HEK293 (cell line): Measurements from ENCODE around the gene ZFP36L1.
A peak's percentile ranks its signal among the peaks of the same experiment; 100 is the strongest.

ENCODE experiments used
- CTCF ChIA-PET: fragments of 350-600 bp; formaldehyde crosslinking; extraction: SDS; loops from one replicate; lab custom pipeline; 2021; ENCODE audit warnings: antibody characterized with exemption; lab: Yijun Ruan, JAX
- POLR2A ChIA-PET: fragments of 300-600 bp; formaldehyde crosslinking; extraction: SDS; loops from one replicate; lab custom pipeline; 2020; ENCODE audit warnings: antibody characterized with exemption, inconsistent platforms; lab: Yijun Ruan, JAX
- H3K27ac ChIP-seq: fragments of 200-500 bp; sonication (Bioruptor generic); 2 replicates; pipeline ENCODE4 v1.5.1; 2014; ENCODE audit warnings: low read depth, low read length, control low read depth, inconsistent platforms; ENCODE audit errors: extremely low read depth
- H3K36me3 ChIP-seq, 2 experiments: fragments of 200-500 bp in 1 of 2; sonication (Bioruptor generic) in 1 of 2; 1 replicate in 1 of 2; 2 replicates in 1 of 2; pipeline ENCODE4 v1.5.1; 2014 to 2017; ENCODE audit warnings: inconsistent platforms in 2 of 2, low read length in 2 of 2; ENCODE audit not compliant: control insufficient read depth in 2 of 2, insufficient read depth in 1 of 2
- H3K4me1 ChIP-seq: fragments of 200-500 bp; sonication (Bioruptor generic); 2 replicates; pipeline ENCODE4 v1.5.1; 2014; ENCODE audit warnings: mild to moderate bottlenecking, low read length, inconsistent platforms; ENCODE audit not compliant: control insufficient read depth, insufficient read depth
- H3K4me3 ChIP-seq: 2 replicates; pipeline ENCODE4 v1.5.1; 2011; ENCODE audit warnings: low read depth, mild to moderate bottlenecking, control low read depth, low read length, moderate library complexity
- H3K9me3 ChIP-seq: fragments of 200-500 bp; sonication (Bioruptor generic); 2 replicates; pipeline ENCODE4 v1.5.1; 2014; ENCODE audit warnings: low read depth, low read length, inconsistent platforms; ENCODE audit not compliant: control insufficient read depth, insufficient read depth
- BCL11A ChIP-seq: fragments of 450-650 bp; formaldehyde crosslinking; IDR thresholded peaks from 2 replicates; pipeline ENCODE4 v1.5.1; 2016; ENCODE audit warnings: low read depth, missing biosample characterization, missing genetic modification characterization
- EGR2 ChIP-seq: fragments of 450-650 bp; formaldehyde crosslinking; IDR thresholded peaks from 2 replicates; pipeline ENCODE4 v1.5.1; 2016; ENCODE audit warnings: low read depth, missing biosample characterization, missing genetic modification characterization
- GLIS1 ChIP-seq: fragments of 450-650 bp; formaldehyde crosslinking; IDR thresholded peaks from 2 replicates; pipeline ENCODE4 v1.5.1; 2016; ENCODE audit warnings: missing biosample characterization, missing genetic modification characterization
- GLIS2 ChIP-seq: fragments of 450-650 bp; formaldehyde crosslinking; IDR thresholded peaks from 2 replicates; pipeline ENCODE4 v1.5.1; 2016; ENCODE audit warnings: missing biosample characterization, missing genetic modification characterization
- TRIM28 ChIP-seq: IDR thresholded peaks from 2 replicates; pipeline ENCODE4 v1.6.1; 2011; ENCODE audit warnings: low read length, control low read depth, borderline replicate concordance
- YY1 ChIP-seq: fragments of 450-650 bp; formaldehyde crosslinking; IDR thresholded peaks from 2 replicates; pipeline ENCODE4 v1.5.1; 2018; ENCODE audit warnings: missing biosample characterization, missing genetic modification characterization
- ZNF132 ChIP-seq: fragments of 450-650 bp; formaldehyde crosslinking; IDR thresholded peaks from 2 replicates; pipeline ENCODE4 v1.5.1; 2017; ENCODE audit warnings: missing biosample characterization, missing genetic modification characterization, borderline replicate concordance
- ZNF157 ChIP-seq: fragments of 450-650 bp; formaldehyde crosslinking; IDR thresholded peaks from 2 replicates; pipeline ENCODE4 v1.5.1; 2016; ENCODE audit warnings: missing biosample characterization, missing genetic modification characterization
- ZNF335 ChIP-seq: fragments of 450-650 bp; formaldehyde crosslinking; conservative IDR thresholded peaks from 2 replicates; pipeline ENCODE4 v1.5.1; 2016; ENCODE audit warnings: missing biosample characterization, missing genetic modification characterization
- ZNF341 ChIP-seq: fragments of 450-650 bp; formaldehyde crosslinking; IDR thresholded peaks from 2 replicates; pipeline ENCODE4; 2016; ENCODE audit warnings: low read depth, missing biosample characterization, missing genetic modification characterization
- ZNF416 ChIP-seq: fragments of 450-650 bp; formaldehyde crosslinking; IDR thresholded peaks from 2 replicates; pipeline ENCODE4 v1.5.1; 2016; ENCODE audit warnings: missing biosample characterization, missing genetic modification characterization
- ZNF473 ChIP-seq: fragments of 450-650 bp; formaldehyde crosslinking; IDR thresholded peaks from 2 replicates; pipeline ENCODE4 v1.5.1; 2017; ENCODE audit warnings: missing biosample characterization, missing genetic modification characterization
- ZNF529 ChIP-seq: fragments of 450-650 bp; formaldehyde crosslinking; IDR thresholded peaks from 2 replicates; pipeline ENCODE4 v1.5.1; 2017; ENCODE audit warnings: missing genetic modification characterization, missing biosample characterization; ENCODE audit not compliant: insufficient replicate concordance
- ZNF571 ChIP-seq: fragments of 450-650 bp; formaldehyde crosslinking; IDR thresholded peaks from 2 replicates; pipeline ENCODE4 v1.5.0; 2017; ENCODE audit warnings: missing biosample characterization, missing genetic modification characterization
- ZNF585B ChIP-seq: fragments of 450-650 bp; formaldehyde crosslinking; IDR thresholded peaks from 2 replicates; pipeline ENCODE4 v1.5.1; 2016; ENCODE audit warnings: missing biosample characterization, missing genetic modification characterization
- ZNF664 ChIP-seq: fragments of 450-650 bp; formaldehyde crosslinking; IDR thresholded peaks from 2 replicates; pipeline ENCODE4 v1.5.1; 2016; ENCODE audit warnings: missing biosample characterization, missing genetic modification characterization
- ZNF692 ChIP-seq: fragments of 450-650 bp; formaldehyde crosslinking; IDR thresholded peaks from 2 replicates; pipeline ENCODE4 v1.5.1; 2016; ENCODE audit warnings: missing biosample characterization, missing genetic modification characterization
- ZSCAN23 ChIP-seq: fragments of 450-650 bp; formaldehyde crosslinking; IDR thresholded peaks from 2 replicates; pipeline ENCODE4 v1.5.1; 2016; ENCODE audit warnings: missing biosample characterization, missing genetic modification characterization
- ZSCAN4 ChIP-seq: fragments of 450-650 bp; formaldehyde crosslinking; IDR thresholded peaks from 2 replicates; pipeline ENCODE4 v1.5.1; 2017; ENCODE audit warnings: missing biosample characterization, missing genetic modification characterization
- ZXDB ChIP-seq: fragments of 450-650 bp; formaldehyde crosslinking; IDR thresholded peaks from 2 replicates; pipeline ENCODE4 v1.5.1; 2016; ENCODE audit warnings: missing biosample characterization, missing genetic modification characterization
- TF ChIP-seq, protein P1 (sequence below): fragments of 450-650 bp; formaldehyde crosslinking; IDR thresholded peaks from 2 replicates; pipeline ENCODE4 v1.5.1; 2016; ENCODE audit warnings: missing biosample characterization, missing genetic modification characterization
- TF ChIP-seq, protein P2 (sequence below): fragments of 450-650 bp; formaldehyde crosslinking; IDR thresholded peaks from 2 replicates; pipeline ENCODE4 v1.5.1; 2016; ENCODE audit warnings: missing biosample characterization, missing genetic modification characterization
- TF ChIP-seq, protein P3 (sequence below): fragments of 450-650 bp; formaldehyde crosslinking; IDR thresholded peaks from 2 replicates; pipeline ENCODE4 v1.5.1; 2016; ENCODE audit warnings: missing biosample characterization, missing genetic modification characterization

Gene ZFP36L1

GRCh38 chr14:68807148-68807600, 14.3 kb upstream of the ZFP36L1 start (continued):
- TF ChIP-seq ZNF335 (tag by site-specific recombination) (0 out of 2 replicates have a peak, but pooled peaks have one; percentile 35), ZNF664 (no peak), BCL11A (tag by site-specific recombination) (no peak), GLIS1 (tag by site-specific recombination) (peak; percentile 57), ZNF585B (tag by site-specific recombination) (no peak), ZSCAN23 (tag by site-specific recombination) (no peak), ZNF416 (tag by site-specific recombination) (no peak), ZNF529 (tag by site-specific recombination) (no peak), GLIS2 (tag by site-specific recombination) (no peak), ZNF571 (tag by site-specific recombination) (no peak), YY1 (tag by site-specific recombination) (no peak), ZXDB (no peak), ZNF132 (no peak), ZNF157 (tag by site-specific recombination) (no peak), ZNF692 (tag by site-specific recombination) (peak; percentile 56; the same call in 1 of the 2 replicates), ZSCAN4 (tag by site-specific recombination) (no peak), TRIM28 (no peak), EGR2 (tag by site-specific recombination) (peak; percentile 80)
- TF ChIP-seq, protein P1, sequence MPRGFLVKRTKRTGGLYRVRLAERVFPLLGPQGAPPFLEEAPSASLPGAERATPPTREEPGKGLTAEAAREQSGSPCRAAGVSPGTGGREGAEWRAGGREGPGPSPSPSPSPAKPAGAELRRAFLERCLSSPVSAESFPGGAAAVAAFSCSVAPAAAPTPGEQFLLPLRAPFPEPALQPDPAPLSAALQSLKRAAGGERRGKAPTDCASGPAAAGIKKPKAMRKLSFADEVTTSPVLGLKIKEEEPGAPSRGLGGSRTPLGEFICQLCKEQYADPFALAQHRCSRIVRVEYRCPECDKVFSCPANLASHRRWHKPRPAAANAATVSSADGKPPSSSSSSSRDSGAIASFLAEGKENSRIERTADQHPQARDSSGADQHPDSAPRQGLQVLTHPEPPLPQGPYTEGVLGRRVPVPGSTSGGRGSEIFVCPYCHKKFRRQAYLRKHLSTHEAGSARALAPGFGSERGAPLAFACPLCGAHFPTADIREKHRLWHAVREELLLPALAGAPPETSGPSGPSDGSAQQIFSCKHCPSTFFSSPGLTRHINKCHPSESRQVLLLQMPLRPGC (tag by site-specific recombination), result no peak
- TF ChIP-seq, protein P2, sequence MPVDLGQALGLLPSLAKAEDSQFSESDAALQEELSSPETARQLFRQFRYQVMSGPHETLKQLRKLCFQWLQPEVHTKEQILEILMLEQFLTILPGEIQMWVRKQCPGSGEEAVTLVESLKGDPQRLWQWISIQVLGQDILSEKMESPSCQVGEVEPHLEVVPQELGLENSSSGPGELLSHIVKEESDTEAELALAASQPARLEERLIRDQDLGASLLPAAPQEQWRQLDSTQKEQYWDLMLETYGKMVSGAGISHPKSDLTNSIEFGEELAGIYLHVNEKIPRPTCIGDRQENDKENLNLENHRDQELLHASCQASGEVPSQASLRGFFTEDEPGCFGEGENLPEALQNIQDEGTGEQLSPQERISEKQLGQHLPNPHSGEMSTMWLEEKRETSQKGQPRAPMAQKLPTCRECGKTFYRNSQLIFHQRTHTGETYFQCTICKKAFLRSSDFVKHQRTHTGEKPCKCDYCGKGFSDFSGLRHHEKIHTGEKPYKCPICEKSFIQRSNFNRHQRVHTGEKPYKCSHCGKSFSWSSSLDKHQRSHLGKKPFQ (tag by site-specific recombination), result no peak

- Histone ChIP-seq H3K9me3 (no peaks in the 10 kb centered on the region; the same call in 1 of the 2 replicates), H3K27ac (no peak overlapping the region; the same call in 1 of the 2 replicates), H3K4me1 (peaks cover 3% of the 10 kb centered on the region; the same call in 1 of the 2 replicates), H3K36me3 (no peaks in the 10 kb centered on the region)
- POLR2A ChIA-PET, result interaction anchor here (1.3 kb wide), 1 partner anchor 13 kb away, joined by 8 read pairs; the partner anchor contains the start of gene ZFP36L1
- TF ChIP-seq ZNF473 (tag by site-specific recombination) (no peak), ZNF341 (tag by site-specific recombination) (peak; percentile 45; the same call in 1 of the 2 replicates)
- TF ChIP-seq, protein P3, sequence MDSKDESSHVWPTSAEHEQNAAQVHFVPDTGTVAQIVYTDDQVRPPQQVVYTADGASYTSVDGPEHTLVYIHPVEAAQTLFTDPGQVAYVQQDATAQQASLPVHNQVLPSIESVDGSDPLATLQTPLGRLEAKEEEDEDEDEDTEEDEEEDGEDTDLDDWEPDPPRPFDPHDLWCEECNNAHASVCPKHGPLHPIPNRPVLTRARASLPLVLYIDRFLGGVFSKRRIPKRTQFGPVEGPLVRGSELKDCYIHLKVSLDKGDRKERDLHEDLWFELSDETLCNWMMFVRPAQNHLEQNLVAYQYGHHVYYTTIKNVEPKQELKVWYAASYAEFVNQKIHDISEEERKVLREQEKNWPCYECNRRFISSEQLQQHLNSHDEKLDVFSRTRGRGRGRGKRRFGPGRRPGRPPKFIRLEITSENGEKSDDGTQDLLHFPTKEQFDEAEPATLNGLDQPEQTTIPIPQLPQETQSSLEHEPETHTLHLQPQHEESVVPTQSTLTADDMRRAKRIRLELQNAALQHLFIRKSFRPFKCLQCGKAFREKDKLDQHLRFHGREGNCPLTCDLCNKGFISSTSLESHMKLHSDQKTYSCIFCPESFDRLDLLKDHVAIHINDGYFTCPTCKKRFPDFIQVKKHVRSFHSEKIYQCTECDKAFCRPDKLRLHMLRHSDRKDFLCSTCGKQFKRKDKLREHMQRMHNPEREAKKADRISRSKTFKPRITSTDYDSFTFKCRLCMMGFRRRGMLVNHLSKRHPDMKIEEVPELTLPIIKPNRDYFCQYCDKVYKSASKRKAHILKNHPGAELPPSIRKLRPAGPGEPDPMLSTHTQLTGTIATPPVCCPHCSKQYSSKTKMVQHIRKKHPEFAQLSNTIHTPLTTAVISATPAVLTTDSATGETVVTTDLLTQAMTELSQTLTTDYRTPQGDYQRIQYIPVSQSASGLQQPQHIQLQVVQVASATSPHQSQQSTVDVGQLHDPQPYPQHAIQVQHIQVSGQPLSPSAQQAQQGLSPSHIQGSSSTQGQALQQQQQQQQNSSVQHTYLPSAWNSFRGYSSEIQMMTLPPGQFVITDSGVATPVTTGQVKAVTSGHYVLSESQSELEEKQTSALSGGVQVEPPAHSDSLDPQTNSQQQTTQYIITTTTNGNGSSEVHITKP (tag by site-specific recombination), result peak; percentile 84
- TF ChIP-seq, all 188 proteins: peak for 2
- CTCF ChIA-PET, result interaction anchor here (1.4 kb wide), 1 partner anchor 10 kb away, joined by 6 read pairs; no protein-coding TSS in a partner anchor
- H3K4me3 ChIP-seq, result no peak overlapping the region
Measured at GRCh38 chr14:68806526-68807147, 13.8 kb upstream of the ZFP36L1 start.
